ENCODE measurements around the gene GAL. TPM values are rescaled to one million over a fixed set of nuclear protein-coding genes. Genes with fewer than 3 reads are reported as not detected.
A peak's percentile ranks its signal among the peaks of the same experiment; 100 is the strongest.

GAL gene
- total and polyA plus RNA-seq, 2 experiments from 2014 or later, result 80.9 to 691 TPM

- Mint-ChIP-seq H3K36me3 (ENCODE audit: low read depth) (peaks cover 31% of the 10 kb centered on the region), H3K9me3 (no peaks in the 10 kb centered on the region; the same call in 2 of the 3 replicates), H3K4me3 (no peak overlapping the region), H3K27ac (no peak overlapping the region), H3K4me1 (peaks cover 55% of the 10 kb centered on the region), H3K27me3 (ENCODE audit: insufficient read depth, low read depth, poor library complexity) (peaks cover 16% of the 10 kb centered on the region)
- Histone ChIP-seq H3K79me2 (replicated peaks; ENCODE audit: insufficient read depth) (no peaks in the 10 kb centered on the region), H3K27me3 (ENCODE audit: insufficient read depth) (no peaks in the 10 kb centered on the region), H3K4me1 (ENCODE audit: insufficient read depth) (peaks cover 24% of the 10 kb centered on the region), H2AFZ (no peak overlapping the region), H3K27ac (ENCODE audit: low read depth) (no peak overlapping the region), H3K4me3 (no peak overlapping the region), H3F3A (replicated peaks; ENCODE audit: low read depth) (peaks cover 18% of the 10 kb centered on the region), H3K9me2 (ENCODE audit: insufficient read depth) (no peaks in the 10 kb centered on the region), H4K20me1 (replicated peaks; ENCODE audit: insufficient read depth) (no peaks in the 10 kb centered on the region; the same call in 1 of the 2 replicates), H3K36me3 (ENCODE audit: insufficient read depth) (peaks cover 18% of the 10 kb centered on the region; the same call in 1 of the 2 replicates), H3K4me2 (no peak overlapping the region)
- DNase-seq (ENCODE audit: low spot score) (no peak), ATAC-seq (no peak)
- TF ChIP-seq EZH2phosphoT487 (IDR thresholded peaks at IDR 0.05; ENCODE audit: unreplicated experiment), result no peak
- TF ChIP-seq CTCF (conservative IDR thresholded peaks at IDR 0.05; ENCODE audit: low read depth in 2 of 2), result no peak
Observed at GRCh38 chr11:68692115-68692514, 7.8 kb downstream of the GAL start.

GRCh38 chr11:68692871-68693483 lies 8.6 kb downstream of the GAL start:
- H3F3A ChIP-seq (replicated peaks; ENCODE audit: low read depth), result peaks cover 18% of the 10 kb centered on the region
- H2AFZ ChIP-seq, result peak overlapping the region; percentile 52; the same call in 1 of the 2 replicates
- H3K4me1 Mint-ChIP-seq, result peaks cover 51% of the 10 kb centered on the region
- H3K9me3 Mint-ChIP-seq, result peaks cover 4% of the 10 kb centered on the region; the same call in 2 of the 3 replicates
- no peak overlapping the region for H3K4me3 ChIP-seq
- H3K4me2 ChIP-seq, result no peak overlapping the region
- peaks cover 15% of the 10 kb centered on the region; the same call in 1 of the 2 replicates for H3K36me3 ChIP-seq (ENCODE audit: insufficient read depth)
- H4K20me1 ChIP-seq (replicated peaks; ENCODE audit: insufficient read depth), result no peaks in the 10 kb centered on the region
- H3K4me1 ChIP-seq (ENCODE audit: insufficient read depth), result peaks cover 24% of the 10 kb centered on the region
- H3K27ac ChIP-seq (ENCODE audit: low read depth), result no peak overlapping the region
- no peaks in the 10 kb centered on the region for H3K9me2 ChIP-seq (ENCODE audit: insufficient read depth)
- no peaks in the 10 kb centered on the region for H3K79me2 ChIP-seq (replicated peaks; ENCODE audit: insufficient read depth)
- H3K27me3 Mint-ChIP-seq (ENCODE audit: insufficient read depth, low read depth, poor library complexity), result peaks cover 16% of the 10 kb centered on the region
- ATAC-seq, result no peak
- no peak overlapping the region for H3K27ac Mint-ChIP-seq
- H3K36me3 Mint-ChIP-seq (ENCODE audit: low read depth), result peaks cover 27% of the 10 kb centered on the region
- H3K4me3 Mint-ChIP-seq, result no peak overlapping the region; the same call in 2 of the 3 replicates
- H3K27me3 ChIP-seq (ENCODE audit: insufficient read depth), result no peaks in the 10 kb centered on the region
- TF ChIP-seq CREB1 (CRISPR knock-in tag; IDR thresholded peaks at IDR 0.05; ENCODE audit: low read depth) (no peak), CTCF (conservative IDR thresholded peaks at IDR 0.05; ENCODE audit: low read depth in 2 of 2) (no peak), JUNB (IDR thresholded peaks at IDR 0.05; ENCODE audit: unreplicated experiment) (no peak), STAT1 (IDR thresholded peaks at IDR 0.05; ENCODE audit: unreplicated experiment) (no peak), ZNF331 (CRISPR knock-in tag; IDR thresholded peaks at IDR 0.05; ENCODE audit: low read depth) (no peak)
- DNase-seq (ENCODE audit: low spot score), result no peak

Measured in GM23338 (cell line).